Heart left ventricle (tissue), 16 donors: ENCODE measurements around the gene UBA6. TPM values are rescaled to one million over a fixed set of nuclear protein-coding genes. Genes with fewer than 3 reads are reported as not detected.

ENCODE experiments used
- ATAC-seq, 4 donors: fragments of 200-7000 bp; cut with Tn5 transposase; one replicate each; pipeline ENCODE4 v1.9.1; 2020 to 2022; ENCODE audit warnings: moderate library complexity in 4 of 4, mild to moderate bottlenecking in 3 of 4, moderate number of reproducible peaks in 1 of 4
- DNase-seq, 5 donors: peaks; one replicate each; pipeline ENCODE4 v3.0.0-alpha.2; 2020
- H3K27ac ChIP-seq, 12 donors: fragments of 200-600 bp; sonication (generic) in 4 of 12; one replicate each; pipeline versions ENCODE4 v1.5.0 to v1.8.0; 2016 to 2022; ENCODE audit warnings: mild to moderate bottlenecking in 2 of 12
- H3K27me3 ChIP-seq, 9 donors: fragments of 200-600 bp; sonication (generic) in 2 of 9; one replicate each; pipeline versions ENCODE4 v1.5.1 to v1.8.0; 2016 to 2022; ENCODE audit warnings: mild to moderate bottlenecking in 3 of 9
- H3K36me3 ChIP-seq, 9 donors: fragments of 200-600 bp; sonication (generic) in 2 of 9; one replicate each; pipeline versions ENCODE4 v1.5.0 to v1.8.0; 2018 to 2022; ENCODE audit warnings: mild to moderate bottlenecking in 2 of 9
- H3K4me1 ChIP-seq, 12 donors: fragments of 200-600 bp; sonication (generic) in 4 of 12; one replicate each; pipeline versions ENCODE4 v1.5.0 to v1.8.0; 2016 to 2022; ENCODE audit warnings: mild to moderate bottlenecking in 3 of 12
- H3K4me3 ChIP-seq, 12 donors: fragments of 200-600 bp; sonication (generic) in 4 of 12; one replicate each; pipeline versions ENCODE4 v1.5.0 to v1.8.0; 2017 to 2022; ENCODE audit warnings: mild to moderate bottlenecking in 9 of 12, moderate library complexity in 4 of 12
- H3K9me3 ChIP-seq, 12 donors: fragments of 200-600 bp; sonication (generic) in 4 of 12; one replicate each; pipeline versions ENCODE4 v1.5.0 to v1.8.0; 2016 to 2022; ENCODE audit warnings: mild to moderate bottlenecking in 1 of 12
- POLR2A ChIP-seq, 2 donors: fragments of 450-650 bp; IDR thresholded peaks; one replicate each; pipeline ENCODE4 v1.6.1; 2017; ENCODE audit warnings: antibody characterized with exemption in 2 of 2, mild to moderate bottlenecking in 2 of 2, moderate library complexity in 2 of 2
- WGBS, 4 donors: extraction: QIAGEN DNeasy Blood & Tissue Kit in 2 of 4; methylation state at CpG; one replicate each; pipeline versions ENCODE4 v1.1.5 to v1.1.7; 2013 to 2018; 5-methylcytosine and 5-hydroxymethylcytosine counted together
- intact Hi-C, 10 donors: fragments of 100-400 bp; cut with DNase I; formaldehyde crosslinking; loops; one replicate each; pipeline versions ENCODE4 v1.11.1 to v1.14.2; 2022
- polyA plus RNA-seq, 2 donors: library from polyadenylated mRNA; stranded (reverse); fragments of 200-250 nt; gene quantifications; one replicate each; pipeline ENCODE4 v1.2.3, GENCODE V29; 2013
- total RNA-seq, 9 donors: library from RNA; depleted of rRNA in 2 of 9; stranded (reverse); fragments of >200 nt in 2 of 9; fragmentation: NEBNext Ultra II Directional in 3 of 9; extraction: Animal tissue kit (Norgen Biotek cat#: 25700) in 3 of 9; gene quantifications; one replicate each; pipeline versions ENCODE4 v1.1.0 to v1.2.4, GENCODE V29; 2016 to 2023
- TF ChIP-seq, protein P1 (sequence below), 12 donors: fragments of 200-600 bp; sonication (generic) in 4 of 12; IDR thresholded peaks; one replicate each; pipeline versions ENCODE4 v1.5.0 to v1.8.0; 2018 to 2022; ENCODE audit warnings: antibody characterized with exemption in 12 of 12, mild to moderate bottlenecking in 5 of 12
- donor health status: ischemic (EF 13 %, LVEDD 7.1; RV severe dilation, severe dysfunction).
- donor health status: healthy with polysubstance abuse.
- donor health status: DM: no; HTN: yes; CAD: no.
- donor health status: DM: no; HTN: no; CAD: no.
- donor health status: ischemic (EF 25% LVEDD 6.9; RV normal size, moderate dysfunction).
- donor health status: ischemic (EF 25% LVEDD 5.7; RV mildly dilated, moderate dysfunction).
- donor health status: healthy.
- donor health status: DM: yes; HTN: yes; CAD: no.
- donor health status: ischemic (EF 35%, LVEDD 5.7; RV mildly dilated, moderate dysfunction).
- donor health status: nonischemic (EF 11% LVEDD 7.7; RV severe dilation, severe dysfunction).
- donor health status: DM: yes; HTN: yes; CAD: no.
- donor health status: PGD.
- donor health status: ischemic (EF 29% LVEDD 5.4; RV normal size, mild dysfunction).
- donor health status: nonischemic (EF 23%, LVEDD 6.1; RV moderate dilation, normal function).

UBA6 gene
- total and polyA plus RNA-seq, 11 donors: 3.1 to 35.3 (median 19.7) TPM

DNA sequence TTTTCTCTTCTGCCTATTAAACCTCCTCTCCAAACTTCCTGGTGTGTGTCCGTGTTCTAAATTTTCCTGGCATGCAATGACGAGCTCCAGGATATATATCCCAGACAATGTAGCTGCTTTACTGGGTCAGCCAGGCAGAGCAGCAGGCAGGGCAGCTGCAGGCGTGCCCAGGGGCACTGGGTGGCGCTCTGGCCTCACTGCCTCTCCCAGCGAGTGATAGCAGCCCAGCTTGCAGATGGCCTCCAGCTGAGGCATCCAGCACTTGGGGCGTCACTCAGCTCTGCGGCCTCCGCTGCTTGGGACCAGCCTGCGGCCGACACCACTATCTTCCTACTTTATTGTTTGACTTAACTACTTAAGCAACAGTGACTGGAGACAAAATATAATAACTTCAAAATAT is 23.0 kb upstream of the UBA6 start:
- Histone ChIP-seq H3K4me3 (no peak overlapping the region), H3K36me3 (peaks cover 0 to 11% (median 0%) of the 10 kb centered on the region in 9 donors), H3K27ac (no peak overlapping the region), H3K27me3 (no peaks in the 10 kb centered on the region), H3K4me1 (no peaks in the 10 kb centered on the region), H3K9me3 (peaks cover 0 to 9% (median 2%) of the 10 kb centered on the region in 12 donors)
- WGBS, 4 donors: 80 to 87% (median 83%) methylated on average over 10 of the region's 10 CpGs
- DNase-seq (no peak), ATAC-seq (no peak)
- TF ChIP-seq POLR2A (IDR thresholded peaks at IDR 0.05): no peak
- TF ChIP-seq, protein P1, sequence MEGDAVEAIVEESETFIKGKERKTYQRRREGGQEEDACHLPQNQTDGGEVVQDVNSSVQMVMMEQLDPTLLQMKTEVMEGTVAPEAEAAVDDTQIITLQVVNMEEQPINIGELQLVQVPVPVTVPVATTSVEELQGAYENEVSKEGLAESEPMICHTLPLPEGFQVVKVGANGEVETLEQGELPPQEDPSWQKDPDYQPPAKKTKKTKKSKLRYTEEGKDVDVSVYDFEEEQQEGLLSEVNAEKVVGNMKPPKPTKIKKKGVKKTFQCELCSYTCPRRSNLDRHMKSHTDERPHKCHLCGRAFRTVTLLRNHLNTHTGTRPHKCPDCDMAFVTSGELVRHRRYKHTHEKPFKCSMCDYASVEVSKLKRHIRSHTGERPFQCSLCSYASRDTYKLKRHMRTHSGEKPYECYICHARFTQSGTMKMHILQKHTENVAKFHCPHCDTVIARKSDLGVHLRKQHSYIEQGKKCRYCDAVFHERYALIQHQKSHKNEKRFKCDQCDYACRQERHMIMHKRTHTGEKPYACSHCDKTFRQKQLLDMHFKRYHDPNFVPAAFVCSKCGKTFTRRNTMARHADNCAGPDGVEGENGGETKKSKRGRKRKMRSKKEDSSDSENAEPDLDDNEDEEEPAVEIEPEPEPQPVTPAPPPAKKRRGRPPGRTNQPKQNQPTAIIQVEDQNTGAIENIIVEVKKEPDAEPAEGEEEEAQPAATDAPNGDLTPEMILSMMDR (IDR thresholded peaks at IDR 0.05): no peak
- intact Hi-C loops: no loop called here

DNA sequence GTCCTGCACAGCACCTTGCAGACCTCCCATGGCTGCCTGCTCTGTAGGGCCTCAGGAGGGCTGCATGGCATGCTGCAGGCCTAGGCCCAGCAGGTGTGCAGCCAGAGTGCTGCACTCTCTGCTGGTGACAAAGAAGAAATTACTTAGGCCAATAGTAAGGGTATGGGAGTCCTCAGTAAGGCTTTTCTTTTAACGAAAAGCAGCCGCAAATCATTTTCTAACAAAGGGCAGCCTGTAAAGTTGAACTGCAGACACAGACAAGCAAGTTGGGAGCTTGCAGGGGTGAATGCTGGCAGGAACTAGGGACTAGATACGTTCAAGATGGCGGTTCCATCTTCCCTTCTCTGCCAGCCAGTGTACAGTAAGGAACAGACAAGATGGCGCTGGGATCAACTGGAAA is 22.4 kb upstream of the UBA6 start:
- no peak overlapping the region for H3K4me3 ChIP-seq
- no peak for DNase-seq
- peak in 1 of 4 donors; percentile 27 for ATAC-seq
- no peaks in the 10 kb centered on the region for H3K27me3 ChIP-seq
- peaks cover 0 to 11% (median 0%) of the 10 kb centered on the region in 9 donors for H3K36me3 ChIP-seq
- intact Hi-C loops: no loop called here
- TF ChIP-seq POLR2A (IDR thresholded peaks at IDR 0.05): no peak
- TF ChIP-seq, protein P1 (IDR thresholded peaks at IDR 0.05): no peak
- WGBS, 4 donors: 96 to 99% (median 97%) methylated on average over 5 of the region's 5 CpGs
- H3K4me1 ChIP-seq: no peaks in the 10 kb centered on the region
- peaks cover 0 to 9% (median 2%) of the 10 kb centered on the region in 12 donors for H3K9me3 ChIP-seq
- H3K27ac ChIP-seq: no peak overlapping the region

DNA sequence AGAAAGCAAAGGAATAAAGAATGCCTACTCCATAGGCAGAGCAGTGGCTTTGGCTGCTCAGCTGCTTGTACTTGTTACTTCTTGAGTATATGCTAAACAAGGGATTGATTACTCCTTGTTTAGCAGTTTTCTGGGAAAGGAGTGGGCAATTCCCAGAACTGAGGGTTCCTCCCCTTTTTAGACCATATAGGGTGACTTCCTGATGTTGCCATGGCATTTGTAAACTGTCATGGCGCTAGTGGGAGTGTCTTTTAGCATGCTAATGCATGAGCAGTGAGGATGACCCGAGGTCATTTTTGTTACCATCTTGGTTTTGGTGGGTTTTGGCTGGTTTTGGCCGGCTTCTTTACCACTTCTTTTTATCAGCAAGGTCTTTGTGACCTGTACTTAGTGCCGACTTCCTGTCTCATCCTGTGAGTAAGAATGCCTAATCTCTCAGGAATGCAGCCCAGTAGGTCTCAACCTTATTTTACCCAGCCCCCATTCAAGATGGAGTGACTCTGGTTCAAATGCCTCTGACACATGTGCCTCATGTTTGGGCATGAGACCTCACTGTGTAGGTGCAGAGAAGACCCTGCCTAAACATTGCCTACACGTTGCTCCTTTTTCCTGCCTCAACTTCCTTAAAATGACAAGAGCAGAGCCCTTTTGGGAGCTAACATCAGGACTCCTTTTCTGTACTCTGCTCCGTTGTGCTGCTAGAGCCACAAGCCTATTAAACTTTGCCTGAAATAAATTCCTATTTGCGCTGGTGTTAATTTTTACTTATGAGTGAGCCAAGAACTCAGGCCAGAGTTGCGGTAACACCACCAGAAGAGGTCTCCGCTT is 21.0 kb upstream of the UBA6 start:
- H3K27ac ChIP-seq: no peak overlapping the region
- no peaks in the 10 kb centered on the region for H3K27me3 ChIP-seq
- TF ChIP-seq, protein P1 (IDR thresholded peaks at IDR 0.05): no peak
- TF ChIP-seq POLR2A (IDR thresholded peaks at IDR 0.05): no peak
- no peaks in the 10 kb centered on the region for H3K9me3 ChIP-seq
- ATAC-seq (no peak), DNase-seq (no peak)
- no peaks in the 10 kb centered on the region for H3K4me1 ChIP-seq
- H3K36me3 ChIP-seq: peaks cover 0 to 11% (median 0%) of the 10 kb centered on the region in 9 donors
- H3K4me3 ChIP-seq: no peak overlapping the region
- 86 to 89% (median 88%) methylated on average over 9 of the region's 9 CpGs for WGBS, 4 donors
- intact Hi-C loops: no loop called here

DNA sequence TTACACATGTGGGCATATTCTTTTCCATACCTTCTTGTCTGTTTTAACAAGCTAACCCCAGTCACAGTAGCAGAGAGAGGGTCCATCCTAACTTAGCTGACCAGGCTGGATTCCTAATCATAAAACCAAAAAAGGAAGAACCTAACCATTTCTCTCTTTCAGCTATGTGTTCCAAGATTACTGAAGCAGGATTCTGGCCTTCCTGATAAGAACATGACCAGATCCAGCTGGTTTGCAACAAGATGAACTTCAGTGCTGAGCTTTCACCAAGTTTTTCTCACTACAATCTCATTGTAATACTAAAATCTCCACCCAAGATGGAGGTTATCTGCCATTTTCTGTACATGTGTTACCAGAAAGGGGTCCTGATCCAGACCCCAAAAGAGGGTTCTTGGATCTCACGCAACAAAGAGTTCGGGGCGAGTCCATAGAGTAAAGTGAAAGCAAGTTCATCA is 20.4 kb upstream of the UBA6 start:
- peaks cover 0 to 11% (median 0%) of the 10 kb centered on the region in 9 donors for H3K36me3 ChIP-seq
- no peak overlapping the region for H3K27ac ChIP-seq
- WGBS, 4 donors: 94 to 97% (median 97%) methylated on average over 3 of the region's 3 CpGs
- H3K4me3 ChIP-seq: no peak overlapping the region
- H3K9me3 ChIP-seq: no peaks in the 10 kb centered on the region
- H3K4me1 ChIP-seq: no peaks in the 10 kb centered on the region
- H3K27me3 ChIP-seq: no peaks in the 10 kb centered on the region
- no peak for DNase-seq
- ATAC-seq: no peak
- TF ChIP-seq, protein P1 (IDR thresholded peaks at IDR 0.05): no peak
- no peak for TF ChIP-seq POLR2A (IDR thresholded peaks at IDR 0.05)
- intact Hi-C loops: no loop called here
